SH-SY5Y (cell line): ENCODE measurements around the gene CLPTM1.

Experiments used
- GATA2 ChIP-seq: IDR thresholded peaks from 2 replicates; pipeline ENCODE4 v1.6.1; 2011; ENCODE audit warnings: mild to moderate bottlenecking, low read depth, low read length
- GATA3 ChIP-seq: IDR thresholded peaks from 2 replicates; pipeline ENCODE4 v1.6.1; 2011; ENCODE audit warnings: low read depth, mild to moderate bottlenecking, low read length, moderate library complexity

DNA sequence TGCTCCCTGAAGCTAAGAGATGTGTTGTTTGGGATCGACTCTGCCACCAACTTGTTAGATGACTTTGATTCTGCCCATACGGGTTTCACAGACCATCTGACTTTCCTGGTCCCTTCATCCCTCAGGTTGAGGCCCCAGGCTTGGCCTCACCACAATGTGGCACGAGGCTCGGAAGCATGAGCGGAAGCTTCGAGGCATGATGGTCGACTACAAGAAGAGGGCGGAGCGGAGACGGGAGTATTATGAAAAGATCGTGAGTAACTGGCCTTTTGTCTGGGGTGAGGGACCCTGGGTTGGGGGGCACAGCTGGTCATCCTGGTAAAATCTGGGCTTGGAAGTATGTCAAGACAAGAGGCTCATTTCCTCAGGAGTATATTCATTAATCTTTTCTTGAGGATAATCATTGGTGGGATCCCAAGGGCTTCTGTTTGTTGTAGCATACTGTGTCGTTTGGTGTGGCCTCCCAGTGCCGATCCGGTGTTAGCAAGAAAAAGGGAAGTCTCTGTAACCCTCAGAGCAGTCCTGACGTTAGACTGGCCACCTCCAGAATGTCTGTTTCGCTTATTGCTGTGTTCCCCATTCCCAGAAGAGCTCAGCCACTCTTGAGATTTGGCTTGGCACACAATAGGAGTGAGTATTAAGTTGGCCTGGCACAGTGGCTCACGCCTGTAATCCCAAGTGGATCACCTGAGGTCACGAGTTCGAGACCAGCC, 85.0 kb downstream of the CLPTM1 start:
- no peak for TF ChIP-seq GATA2
- TF ChIP-seq GATA3, result no peak
